Natural killer cell (primary cell): ENCODE data around the gene NFE2. TPM values are rescaled to one million over a fixed set of nuclear protein-coding genes. Genes with fewer than 3 reads are reported as not detected.

Experiments
- ATAC-seq, 3 donors: fragments of 150-1000 bp in 2 of 3; fragments of 200-7000 bp in 1 of 3; cut with Tn5 transposase; 1 replicate in 1 of 3; 2 replicates in 2 of 3; pipeline ENCODE4 v1.10.0; 2021; ENCODE audit warnings: mild to moderate bottlenecking in 2 of 3, moderate library complexity in 2 of 3
- DNase-seq, 2 donors: peaks; one replicate each; pipeline versions ENCODE4 v3.0.0 to v3.0.0-alpha.2; 2013 to 2021; ENCODE audit warnings: mixed read lengths in 1 of 2
- H3K27ac ChIP-seq: one replicate; pipeline ENCODE4 v1.5.1; 2013; ENCODE audit warnings: mild to moderate bottlenecking, low read length
- H3K27me3 ChIP-seq: one replicate; pipeline ENCODE4 v1.6.1; 2013; ENCODE audit warnings: low read length; ENCODE audit not compliant: control insufficient read depth, insufficient read depth
- H3K36me3 ChIP-seq: one replicate; pipeline ENCODE4 v1.6.1; 2013; ENCODE audit warnings: low read length; ENCODE audit not compliant: control insufficient read depth, insufficient read depth
- H3K4me1 ChIP-seq: one replicate; pipeline ENCODE4 v1.6.1; 2013; ENCODE audit warnings: low read length; ENCODE audit not compliant: control insufficient read depth, insufficient read depth
- H3K4me3 ChIP-seq: one replicate; pipeline ENCODE4 v1.5.1; 2013; ENCODE audit warnings: low read length
- H3K9me3 ChIP-seq: one replicate; pipeline ENCODE4 v1.6.1; 2013; ENCODE audit warnings: low read length; ENCODE audit not compliant: control insufficient read depth, insufficient read depth
- H3K27ac Mint-ChIP-seq, 2 donors: one replicate each; pipeline ENCODE4 v1.8.0; 2022; ENCODE audit warnings: mild to moderate bottlenecking in 2 of 2, mixed read lengths in 2 of 2, moderate library complexity in 1 of 2
- H3K27me3 Mint-ChIP-seq, 2 donors: one replicate each; pipeline ENCODE4 v1.8.0; 2022; ENCODE audit warnings: low read depth in 2 of 2, mixed read lengths in 2 of 2
- H3K36me3 Mint-ChIP-seq: one replicate; pipeline ENCODE4 v1.8.0; 2022; ENCODE audit warnings: mixed read lengths
- H3K4me1 Mint-ChIP-seq, 2 donors: one replicate each; pipeline ENCODE4 v1.8.0; 2022; ENCODE audit warnings: mixed read lengths in 2 of 2
- H3K4me3 Mint-ChIP-seq: one replicate; pipeline ENCODE4 v1.8.0; 2022; ENCODE audit warnings: mild to moderate bottlenecking, moderate library complexity, mixed read lengths
- H3K9me3 Mint-ChIP-seq, 2 donors: one replicate each; pipeline ENCODE4 v1.8.0; 2022; ENCODE audit warnings: mixed read lengths in 2 of 2
- CTCF ChIP-seq: fragments of 200-600 bp; IDR thresholded peaks from one replicate; pipeline ENCODE4 v1.8.0; 2022; ENCODE audit warnings: antibody characterized with exemption
- WGBS: methylation state at CpG from one replicate; pipeline ENCODE4 v1.1.7; 2013; ENCODE audit warnings: missing lambda C conversion rate; ENCODE audit not compliant: insufficient coverage; 5-methylcytosine and 5-hydroxymethylcytosine counted together
- intact Hi-C: fragments of 100-400 bp; cut with micrococcal nuclease; formaldehyde crosslinking; loops from one replicate; pipeline ENCODE4 v1.14.2; 2022
- total RNA-seq, 4 donors: library from RNA; stranded (reverse); fragments of 120-200 nt in 1 of 4; gene quantifications; one replicate each; pipeline versions ENCODE4 v1.2.3 to v1.2.4, GENCODE V29; 2013 to 2022

Gene NFE2
- total RNA-seq, 3 donors from 2014 or later (not counting 1 experiment from before 2014, with no cell fraction given) = 2.0 to 15.4 (median 2.0) TPM

- H3K9me3 Mint-ChIP-seq = no peaks in the 10 kb centered on the region
- H3K4me3 ChIP-seq = no peak overlapping the region
- H3K36me3 Mint-ChIP-seq = peaks cover under 1% of the 10 kb centered on the region
- DNase-seq (no peak), ATAC-seq (no peak)
- H3K27ac ChIP-seq = no peak overlapping the region
- no peak overlapping the region for H3K4me3 Mint-ChIP-seq
- H3K27ac Mint-ChIP-seq = peak overlapping the region in 1 of 2 donors; percentile 57
- no peaks in the 10 kb centered on the region for H3K27me3 Mint-ChIP-seq
- peaks cover 10% of the 10 kb centered on the region for H3K36me3 ChIP-seq
- no peaks in the 10 kb centered on the region for H3K9me3 ChIP-seq
- H3K4me1 ChIP-seq = peaks cover 11% of the 10 kb centered on the region
- peaks cover 0 to 7% of the 10 kb centered on the region in 2 donors for H3K4me1 Mint-ChIP-seq
- WGBS = 66% methylated on average over 3 of the region's 3 CpGs
- intact Hi-C loops = no loop called here
- no peaks in the 10 kb centered on the region for H3K27me3 ChIP-seq
- TF ChIP-seq CTCF = no peak
Observed at GRCh38 chr12:54276368-54276767, 24.4 kb downstream of the NFE2 start.

- Histone ChIP-seq H3K36me3 (peaks cover 8% of the 10 kb centered on the region), H3K4me3 (no peak overlapping the region), H3K4me1 (peaks cover 4% of the 10 kb centered on the region), H3K9me3 (no peaks in the 10 kb centered on the region), H3K27ac (no peak overlapping the region), H3K27me3 (no peaks in the 10 kb centered on the region)
- Mint-ChIP-seq H3K4me1 (peaks cover 0 to 7% of the 10 kb centered on the region in 2 donors), H3K27me3 (no peaks in the 10 kb centered on the region), H3K9me3 (no peaks in the 10 kb centered on the region), H3K4me3 (no peak overlapping the region), H3K36me3 (no peaks in the 10 kb centered on the region), H3K27ac (no peak overlapping the region)
- TF ChIP-seq CTCF = no peak
- ATAC-seq = no peak
- DNase-seq = no peak
- intact Hi-C loops = no loop called here
- 92% methylated on average over 2 of the region's 2 CpGs for WGBS
Observed at GRCh38 chr12:54273981-54274380, 26.8 kb downstream of the NFE2 start.

GRCh38 chr12:54272214-54272613, 28.6 kb downstream of the NFE2 start:
- ATAC-seq = no peak
- no peak overlapping the region for H3K27ac ChIP-seq
- H3K27ac Mint-ChIP-seq = no peak overlapping the region

More at GRCh38 chr12:54272214-54272613, 28.6 kb downstream of the NFE2 start:
- H3K4me1 ChIP-seq = no peaks in the 10 kb centered on the region
- intact Hi-C loops = no loop called here
- H3K4me3 ChIP-seq = no peak overlapping the region
- Mint-ChIP-seq H3K4me3 (no peak overlapping the region), H3K36me3 (no peaks in the 10 kb centered on the region), H3K27me3 (no peaks in the 10 kb centered on the region), H3K4me1 (peaks cover 0 to 7% of the 10 kb centered on the region in 2 donors), H3K9me3 (no peaks in the 10 kb centered on the region)
- H3K36me3 ChIP-seq = peaks cover 8% of the 10 kb centered on the region
- no peak for TF ChIP-seq CTCF
- H3K27me3 ChIP-seq = no peaks in the 10 kb centered on the region
- WGBS = no CpG with 5 or more reads among the region's 1 CpG
- H3K9me3 ChIP-seq = no peaks in the 10 kb centered on the region
- DNase-seq = no peak
